GM21529 (cell line): Measurements from ENCODE around the gene MEG3.

ENCODE experiments used
- ATAC-seq: cut with Tn5 transposase; IDR thresholded peaks from one replicate; pipeline ENCODE4 v1.9.1; 2021; ENCODE audit not compliant: unreplicated experiment

MEG3 gene

DNA sequence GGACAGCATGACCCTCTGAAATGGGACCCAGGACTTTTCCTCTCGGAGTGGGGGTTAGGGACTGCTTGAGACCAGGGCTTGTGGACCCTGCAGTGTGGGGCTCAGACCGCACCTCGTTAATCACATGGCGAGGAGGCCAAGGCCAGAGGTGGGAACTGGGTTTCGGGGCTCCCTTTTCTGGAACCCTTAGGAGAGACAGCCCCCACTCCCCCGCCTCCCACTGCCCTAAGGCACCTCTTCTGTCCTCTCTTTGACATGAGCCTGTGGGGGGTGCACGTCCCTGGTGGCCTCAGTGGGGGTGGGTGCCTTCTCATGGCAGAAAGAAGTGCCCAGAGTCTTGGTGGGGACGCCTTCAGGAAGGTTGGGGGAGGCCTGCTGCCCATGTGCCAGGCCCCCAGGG is 53.3 kb downstream of the MEG3 start:
- ATAC-seq = no peak

DNA sequence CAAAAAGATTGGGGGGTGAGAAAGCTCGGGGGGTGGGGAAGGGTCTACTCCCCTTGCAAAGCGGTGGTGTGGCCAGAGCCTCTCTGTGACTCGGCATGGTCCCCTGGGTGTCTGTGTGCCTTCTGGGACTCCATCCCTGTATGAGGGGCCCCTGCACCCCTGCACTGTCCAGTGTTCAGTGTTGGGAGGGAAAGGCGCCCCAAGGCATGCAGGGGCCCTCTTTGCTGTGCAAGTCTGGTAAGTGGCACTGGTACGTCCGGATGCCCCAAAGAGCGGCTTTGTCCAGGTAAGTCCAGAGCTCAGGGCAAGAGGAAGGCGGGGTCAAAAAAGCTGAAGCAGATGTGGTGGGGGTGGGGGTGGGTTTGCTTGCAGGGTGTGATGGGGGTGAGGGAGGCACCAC is 53.9 kb downstream of the MEG3 start:
- ATAC-seq = no peak

DNA sequence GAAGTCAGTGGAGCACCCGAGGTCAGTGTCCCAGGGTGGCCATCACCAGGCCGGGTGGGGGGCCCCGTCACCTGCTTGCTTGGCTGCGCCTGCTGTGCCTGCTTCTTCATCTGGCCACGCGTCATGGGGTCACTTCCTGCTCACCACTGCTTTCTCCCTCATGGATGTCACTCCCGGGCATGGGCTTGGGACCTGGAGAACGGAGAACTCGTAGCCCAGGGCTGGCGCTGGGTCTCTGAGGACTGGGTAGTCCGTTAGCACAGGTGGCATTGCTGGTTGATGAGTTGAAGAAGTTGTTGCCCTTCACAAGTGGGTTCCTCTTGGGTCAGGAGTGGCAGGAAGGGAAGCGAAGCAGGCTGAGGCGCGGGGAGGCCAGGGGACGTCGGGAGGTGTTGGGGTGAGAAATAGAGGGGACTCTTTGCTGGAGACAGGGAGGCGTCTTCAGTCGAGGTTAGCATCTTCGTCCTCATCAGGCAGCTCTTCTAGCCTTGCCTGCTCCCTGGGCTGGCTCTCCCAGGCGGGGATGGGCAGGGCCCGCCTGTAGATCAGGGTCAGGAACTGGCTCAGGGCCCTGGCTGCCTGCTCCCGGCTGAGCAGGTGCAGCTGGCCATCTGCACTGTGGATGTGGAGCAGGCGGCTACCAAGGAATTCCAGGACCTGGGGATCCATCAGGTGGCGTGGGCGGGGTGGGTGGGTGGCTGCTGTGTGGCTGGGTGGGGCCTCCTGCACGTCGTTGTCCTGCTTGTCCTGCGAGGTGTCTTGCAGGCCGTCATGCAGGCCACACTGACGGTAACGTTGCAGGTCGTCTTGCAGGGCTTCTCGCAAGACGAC is 54.6 kb downstream of the MEG3 start:
- ATAC-seq = no peak

DNA sequence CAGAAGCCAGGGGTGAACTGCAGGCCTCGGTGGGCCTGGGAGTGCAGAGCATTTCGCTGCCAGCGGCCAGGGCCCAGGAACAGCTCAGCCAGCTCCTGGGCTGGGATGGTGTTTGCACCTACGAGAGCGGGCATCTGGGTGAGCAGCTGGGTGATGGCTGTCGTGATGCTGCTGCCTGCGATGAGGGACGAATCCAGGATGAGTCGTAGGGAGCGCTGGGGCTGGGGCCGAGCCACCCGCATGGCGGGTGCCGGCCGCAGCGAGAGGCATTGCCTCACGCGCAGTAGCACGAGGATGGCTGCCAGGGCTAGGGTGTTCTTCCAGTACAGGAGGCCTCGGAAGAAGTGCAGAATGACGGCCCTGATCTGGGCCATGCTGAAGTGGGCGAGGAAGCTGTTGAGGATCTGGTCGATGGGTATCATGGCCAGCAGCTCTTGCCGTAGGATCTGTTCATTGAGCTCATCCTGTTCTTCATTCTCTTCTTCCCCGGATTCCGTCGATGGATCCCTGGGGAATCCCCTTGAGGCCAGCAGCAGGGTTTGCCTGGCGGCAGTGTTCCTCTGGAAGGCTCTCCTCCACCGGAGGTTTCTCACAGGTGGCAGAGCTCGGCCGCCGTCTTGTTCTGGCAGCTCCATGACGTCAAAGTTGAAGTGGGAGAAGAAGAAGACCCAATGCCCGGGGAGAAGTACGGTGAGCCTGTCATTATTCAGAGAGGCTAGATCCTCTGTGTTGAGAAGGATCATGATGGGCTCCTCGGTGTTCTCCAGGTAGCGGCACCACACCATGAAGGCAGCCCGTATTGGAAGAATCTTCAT is 55.5 kb downstream of the MEG3 start:
- ATAC-seq = no peak

DNA sequence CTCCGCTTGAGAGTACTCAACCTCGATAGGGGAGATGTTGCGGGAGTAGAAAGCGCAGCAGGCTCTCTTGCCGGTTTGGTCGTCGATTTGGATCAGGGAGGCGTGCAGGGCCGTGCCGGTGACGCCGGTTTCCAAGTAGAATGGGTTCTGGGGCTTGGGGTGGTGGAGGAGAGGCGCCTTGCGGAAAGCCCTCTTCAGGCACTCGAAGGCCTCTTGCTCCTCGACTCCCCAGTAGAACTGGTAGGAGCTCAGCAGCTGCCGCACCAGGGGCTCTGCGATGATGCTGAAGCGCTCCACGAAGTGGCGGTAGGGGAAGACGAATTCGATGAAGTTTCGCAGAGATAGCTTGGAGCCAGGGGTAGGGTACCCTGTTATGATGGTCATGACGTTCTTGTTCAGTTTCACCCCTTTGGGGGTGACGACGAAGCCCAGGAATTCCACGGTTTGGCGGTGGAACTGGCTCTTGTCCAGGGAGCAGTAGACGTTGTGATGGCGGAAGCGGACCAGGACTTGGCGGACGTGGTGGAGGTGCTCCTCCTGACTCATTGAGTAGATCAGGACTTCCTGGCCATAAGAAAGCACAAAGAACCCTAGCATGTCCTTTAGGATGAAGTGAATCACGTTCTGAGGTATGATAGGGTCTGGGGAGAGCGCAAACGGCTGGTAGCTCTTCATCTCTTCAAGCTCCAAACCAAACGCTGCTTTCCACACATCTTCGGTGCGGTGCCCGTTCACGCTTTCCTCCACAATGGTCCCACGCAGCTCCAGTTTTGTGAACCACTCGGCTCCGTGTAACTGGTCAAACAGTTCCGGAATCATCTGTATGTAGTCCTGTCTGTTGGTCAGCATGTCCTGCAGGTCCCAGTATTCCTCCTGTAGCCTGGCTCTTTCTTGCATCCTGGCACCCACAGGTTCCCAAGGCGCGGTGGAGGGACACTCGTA is 56.4 kb downstream of the MEG3 start:
- no peak for ATAC-seq

DNA sequence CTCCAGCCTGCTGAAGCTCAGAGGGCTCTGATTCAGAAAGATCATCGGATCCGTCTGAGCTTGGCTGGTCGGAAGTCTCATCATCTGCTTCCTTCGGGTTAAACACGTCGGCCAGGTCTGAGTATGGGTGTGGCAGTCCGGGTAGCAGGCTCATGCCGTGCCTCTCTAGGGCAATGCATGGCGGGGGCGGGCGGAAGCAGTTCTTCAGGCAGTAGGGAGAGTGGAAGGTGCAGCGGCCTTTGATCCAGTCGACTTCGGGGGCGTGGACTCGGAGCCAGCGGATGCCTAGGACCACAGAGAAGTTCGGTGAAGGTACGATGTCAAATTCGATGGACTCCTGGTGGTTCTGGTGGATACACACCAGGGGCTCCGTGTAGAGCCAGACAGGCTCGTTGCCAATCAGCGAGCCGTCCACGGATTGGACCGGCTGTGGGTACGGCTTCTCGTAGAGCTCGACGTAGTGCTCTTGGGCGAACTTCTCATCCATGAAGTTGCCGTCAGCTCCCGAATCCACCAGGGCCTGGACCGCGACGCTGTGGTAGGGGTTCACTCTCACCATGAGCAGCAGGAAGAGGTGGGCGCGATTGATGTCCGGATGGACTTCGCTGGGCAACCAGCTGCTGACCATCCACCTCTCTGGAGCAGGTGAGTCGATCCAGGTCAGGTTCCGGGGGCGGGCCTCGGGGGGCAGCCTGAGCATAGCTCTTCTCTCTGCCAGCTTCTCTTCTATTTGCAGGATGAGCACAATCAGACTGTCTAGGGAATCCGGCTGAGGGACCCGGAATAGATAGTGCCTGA is 57.3 kb downstream of the MEG3 start:
- ATAC-seq = no peak

DNA sequence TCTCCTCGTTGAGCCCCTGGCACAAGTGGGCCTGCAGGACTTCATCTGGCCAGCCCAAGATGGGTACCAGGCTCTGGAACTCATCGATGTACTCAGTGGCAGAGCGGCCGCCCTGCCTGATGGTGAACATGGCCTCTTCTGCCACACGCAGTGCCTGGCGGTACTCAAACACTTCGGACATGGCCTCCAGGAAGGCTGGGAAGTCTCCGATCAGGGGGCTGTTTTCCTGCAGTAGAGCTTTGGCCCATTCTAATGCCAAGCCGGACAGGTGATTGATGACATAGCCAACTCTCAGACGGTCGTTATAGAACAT is 57.8 kb downstream of the MEG3 start:
- ATAC-seq = no peak

DNA sequence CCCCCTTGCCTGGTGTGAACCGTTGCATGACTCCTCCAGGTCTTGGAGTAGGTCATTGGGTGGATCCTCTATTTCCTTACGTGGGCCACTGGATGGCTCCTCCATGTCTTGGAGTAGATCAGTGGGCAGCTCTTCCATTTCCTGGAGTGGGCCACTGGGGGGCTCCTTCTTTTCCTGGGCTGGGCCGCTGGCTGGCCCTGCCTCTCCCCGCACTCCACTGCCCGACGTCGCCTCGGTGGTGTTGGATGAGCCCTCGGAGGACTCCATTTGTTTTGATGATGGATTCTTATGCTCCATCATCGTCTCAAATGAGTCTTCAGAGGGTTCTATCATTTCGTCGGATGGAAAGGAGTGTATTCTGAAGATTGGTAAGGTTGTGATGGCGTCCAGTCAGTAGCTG is 58.5 kb downstream of the MEG3 start:
- ATAC-seq = no peak

DNA sequence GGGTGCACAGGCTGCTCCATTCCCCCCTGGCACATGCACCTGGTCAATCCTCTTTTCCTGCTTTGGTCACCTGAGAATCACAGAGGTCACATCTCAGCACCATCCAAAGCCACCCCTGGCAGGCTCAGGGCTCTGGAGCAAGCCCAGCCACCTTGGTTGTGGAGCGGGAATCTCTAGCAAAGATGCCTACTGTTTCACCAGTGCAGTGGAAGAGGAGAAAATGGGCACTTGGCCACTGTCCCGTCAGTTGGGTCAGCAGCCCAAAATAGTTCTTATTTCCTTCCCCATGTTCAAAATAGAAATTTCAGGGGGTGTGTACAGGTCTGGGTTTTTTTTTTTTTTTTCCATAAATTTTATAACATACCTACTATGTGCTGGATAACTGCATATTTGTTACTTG is 59.3 kb downstream of the MEG3 start:
- no peak for ATAC-seq

DNA sequence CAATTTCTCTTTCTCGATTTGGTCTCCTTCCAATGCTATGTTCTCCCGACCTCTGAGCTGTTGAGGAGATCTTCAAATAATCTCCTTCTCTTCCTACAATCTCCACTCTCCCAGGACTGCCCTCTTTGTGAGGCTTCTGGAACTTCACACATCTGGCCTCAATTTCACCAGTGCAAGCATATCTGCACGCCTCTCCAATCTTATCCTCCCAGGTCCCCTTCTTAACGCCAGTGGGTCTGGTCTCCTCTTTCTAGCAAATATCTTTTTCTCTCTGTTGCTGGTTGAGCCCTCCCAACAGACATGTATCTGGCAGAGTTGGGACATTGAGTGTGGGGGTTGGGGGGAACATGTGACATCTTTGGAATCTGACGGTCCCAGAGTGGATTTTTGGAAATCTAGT is 59.7 kb downstream of the MEG3 start:
- no peak for ATAC-seq

DNA sequence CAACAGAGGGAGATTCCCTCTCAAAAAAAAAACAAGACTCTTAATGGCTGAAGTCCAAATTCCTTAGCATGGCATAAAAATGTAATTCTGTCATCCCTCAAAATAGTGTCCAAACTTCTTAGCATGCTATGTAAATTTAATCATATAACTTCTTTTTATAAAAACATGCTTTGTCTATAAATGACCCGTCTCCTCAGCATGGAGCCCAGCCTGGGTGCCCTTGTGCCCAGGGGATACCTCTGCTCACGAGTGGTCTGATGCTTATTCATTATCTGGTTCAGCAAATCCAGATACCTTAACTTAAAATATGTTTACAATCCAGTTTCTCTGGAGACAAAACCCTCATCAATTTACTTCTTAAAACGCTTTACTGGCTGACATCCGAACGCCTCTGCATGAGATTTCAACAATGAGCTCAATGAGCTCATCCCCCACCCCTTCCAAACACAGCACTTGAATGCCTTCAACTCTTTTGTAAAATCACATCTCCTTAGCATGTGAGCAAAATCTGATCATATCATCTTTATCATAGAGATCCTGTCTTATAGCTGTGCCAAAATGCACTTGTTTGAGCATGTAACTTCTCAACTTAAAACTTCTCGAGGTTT is 61.9 kb downstream of the MEG3 start:
- ATAC-seq = no peak

DNA sequence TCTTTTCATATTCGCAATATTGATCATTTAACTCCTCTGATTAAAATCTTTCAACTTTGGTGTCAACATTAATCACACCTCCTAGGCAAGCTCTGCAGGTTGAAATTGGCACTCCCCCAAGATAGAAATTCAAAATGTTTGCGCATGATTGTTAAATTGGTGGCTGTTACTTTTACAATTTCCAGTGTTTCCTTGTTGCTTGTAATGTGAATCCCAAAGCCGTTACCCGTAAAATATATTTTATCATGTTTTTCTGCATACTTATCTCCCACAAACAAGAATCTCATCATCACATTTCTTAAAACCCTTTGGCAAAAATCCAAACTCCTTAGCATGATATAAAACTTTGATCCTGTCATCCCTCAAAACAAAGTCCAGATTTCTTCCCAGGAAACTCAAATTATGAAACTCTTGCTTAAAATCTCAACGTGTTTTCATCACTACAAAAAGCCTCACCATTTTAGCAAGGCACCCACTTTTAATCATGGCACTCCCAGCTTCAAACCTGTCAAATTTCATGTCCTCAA is 62.9 kb downstream of the MEG3 start:
- ATAC-seq = no peak

DNA sequence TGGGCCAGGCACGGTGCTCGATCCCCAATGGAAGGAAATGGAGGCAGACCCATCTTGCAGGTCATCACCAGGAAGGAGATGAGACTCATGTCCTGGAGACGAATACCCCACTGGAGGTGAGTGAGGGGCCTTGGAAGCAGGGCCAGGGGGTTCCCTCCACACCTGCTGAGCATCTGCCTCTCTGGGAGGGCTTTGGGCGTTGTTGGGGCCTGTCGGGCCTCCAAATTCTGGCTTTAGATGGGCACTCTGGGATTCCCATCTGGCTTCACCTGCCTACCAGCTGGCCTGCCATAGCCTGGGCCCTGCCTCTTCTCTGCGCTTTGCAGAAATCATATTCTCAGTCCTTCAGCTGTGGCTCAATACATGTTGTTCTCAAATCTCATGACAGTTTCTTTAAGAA is 63.7 kb downstream of the MEG3 start:
- ATAC-seq = no peak

DNA sequence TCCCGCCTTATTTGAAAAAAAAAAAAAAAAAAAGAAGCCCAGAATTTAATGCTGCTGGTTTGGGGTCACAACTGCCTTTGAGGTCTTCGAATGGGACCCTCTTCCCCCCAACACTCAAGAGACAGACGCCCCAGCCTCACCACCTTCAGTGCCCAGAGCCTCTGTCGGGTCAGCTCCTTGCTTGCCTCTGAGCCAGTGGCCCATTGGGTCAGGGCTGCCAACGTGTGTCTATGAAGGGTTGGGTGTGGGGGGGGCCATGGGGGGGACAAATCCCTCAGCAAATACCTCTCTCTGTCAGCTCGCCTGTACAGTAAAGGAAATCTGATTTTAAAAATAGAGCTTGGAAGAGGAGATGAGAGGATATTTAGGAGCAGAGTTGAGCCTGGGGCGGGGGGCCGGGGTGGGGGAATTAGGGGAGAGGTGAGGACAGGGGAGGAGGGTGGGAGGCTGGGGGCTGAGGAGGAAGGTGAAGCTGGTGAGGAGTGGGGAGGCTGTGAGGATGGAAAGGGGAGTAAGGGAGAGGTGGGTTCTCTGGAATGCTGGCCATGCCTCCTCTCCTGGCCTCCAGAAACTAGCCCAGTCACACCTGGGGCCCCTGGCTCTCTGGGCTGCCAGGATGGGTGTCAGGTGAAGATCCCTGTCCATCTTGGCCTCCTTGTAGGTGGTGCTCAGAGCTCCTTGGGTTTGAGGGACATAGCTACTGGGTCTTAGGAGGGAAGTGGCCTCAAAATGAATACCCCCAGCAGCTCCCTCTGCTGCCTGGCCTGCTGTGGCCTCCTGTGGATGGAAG is 64.3 kb downstream of the MEG3 start:
- ATAC-seq = no peak

DNA sequence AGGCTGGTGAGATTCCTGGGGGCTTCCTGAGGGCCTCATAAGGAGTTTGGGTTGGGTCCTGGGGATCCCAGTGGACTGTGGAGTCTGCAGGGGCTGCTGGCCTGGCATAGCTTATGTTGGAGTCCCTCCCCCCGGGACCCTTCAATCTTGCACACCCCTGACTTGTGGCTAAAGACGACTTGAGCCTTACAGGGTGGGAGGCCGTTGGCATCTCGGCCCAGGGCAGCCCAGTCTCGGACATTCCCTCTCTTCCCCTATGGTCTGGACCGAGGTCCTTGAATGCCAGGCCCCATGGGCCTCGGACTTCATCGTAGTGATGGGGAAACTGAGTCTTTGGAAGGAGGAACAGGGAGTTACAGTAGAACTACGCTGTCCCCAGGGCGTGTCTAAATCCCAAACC is 65.1 kb downstream of the MEG3 start:
- ATAC-seq = no peak

DNA sequence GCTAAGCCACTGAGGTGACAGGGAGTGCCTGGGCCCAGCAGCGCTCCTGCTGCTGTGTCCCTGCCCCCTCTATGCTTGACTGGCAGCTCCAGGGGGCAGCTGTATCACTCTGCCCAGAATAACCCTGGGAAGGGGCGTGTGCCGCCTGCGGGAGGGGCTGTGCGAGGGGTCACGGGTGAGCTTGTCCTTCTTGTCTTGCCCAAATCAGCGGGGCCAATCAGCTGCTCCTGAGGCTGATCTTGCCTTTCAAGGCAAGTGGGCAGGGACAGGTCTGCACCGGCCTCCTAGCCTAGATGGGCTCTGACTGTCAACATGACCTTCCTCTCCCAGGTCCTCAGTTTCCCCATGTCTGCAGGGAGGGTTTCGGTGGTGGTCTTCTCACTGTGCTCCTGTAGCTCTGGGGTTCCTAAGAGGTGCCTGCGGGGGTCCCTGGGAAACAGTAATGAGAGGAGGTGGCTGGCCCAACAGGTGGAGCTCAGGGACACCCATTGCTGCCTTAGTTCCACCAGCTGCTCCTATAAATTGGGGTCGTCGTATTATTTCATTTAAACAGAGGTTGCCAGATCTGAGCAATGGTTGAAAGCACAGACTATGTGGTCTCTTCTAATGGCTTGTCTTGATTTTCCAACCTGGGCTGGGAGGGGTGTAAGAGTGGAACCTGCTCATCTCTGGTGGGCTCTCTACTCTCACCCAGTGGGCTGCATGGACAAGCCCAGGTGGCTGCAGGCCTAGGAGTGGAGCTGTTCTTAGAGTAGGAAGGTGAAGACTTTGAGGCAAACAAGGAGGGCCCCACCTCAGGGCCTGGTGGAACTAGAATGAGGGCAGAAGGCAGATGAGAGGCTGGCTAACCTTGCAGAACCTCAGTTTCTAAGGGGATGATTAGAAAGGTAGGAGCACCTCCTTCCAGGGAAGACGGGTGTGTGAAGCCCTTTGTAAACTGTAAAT is 65.9 kb downstream of the MEG3 start:
- no peak for ATAC-seq

DNA sequence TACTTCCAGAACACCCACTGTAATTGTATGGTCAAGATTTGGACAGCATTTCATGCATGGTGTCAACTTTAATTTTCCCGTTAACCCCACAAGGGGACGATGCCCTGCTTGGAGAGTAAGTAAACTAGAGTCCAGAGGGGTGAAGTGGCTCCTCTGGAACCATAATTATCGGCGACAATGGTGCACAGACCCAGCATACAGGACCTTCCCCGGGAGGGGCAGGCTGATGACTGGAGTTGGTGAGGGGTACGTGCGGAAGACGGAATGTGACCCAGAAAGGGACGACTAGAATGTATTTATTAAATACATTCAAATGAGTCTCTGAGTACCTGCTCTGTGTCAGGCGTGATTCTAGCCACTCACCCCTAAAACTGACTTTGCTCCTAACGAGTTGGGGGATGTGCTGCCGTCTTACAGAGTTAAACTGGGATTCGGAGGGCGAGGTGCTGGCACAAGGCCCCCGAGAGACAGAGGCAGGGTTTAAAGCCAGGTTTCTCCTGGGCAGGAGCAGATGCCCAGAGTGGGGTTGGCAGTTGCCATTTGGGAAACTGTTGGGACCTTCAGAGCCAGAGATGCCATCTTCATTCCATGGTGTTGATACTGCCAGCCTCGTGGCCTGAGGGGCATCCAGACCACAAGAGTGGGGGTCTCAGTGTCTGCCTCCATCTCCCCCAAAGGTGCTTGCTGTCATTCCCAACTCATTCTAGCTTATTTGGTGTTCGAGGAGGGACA is 66.7 kb downstream of the MEG3 start:
- no peak for ATAC-seq

DNA sequence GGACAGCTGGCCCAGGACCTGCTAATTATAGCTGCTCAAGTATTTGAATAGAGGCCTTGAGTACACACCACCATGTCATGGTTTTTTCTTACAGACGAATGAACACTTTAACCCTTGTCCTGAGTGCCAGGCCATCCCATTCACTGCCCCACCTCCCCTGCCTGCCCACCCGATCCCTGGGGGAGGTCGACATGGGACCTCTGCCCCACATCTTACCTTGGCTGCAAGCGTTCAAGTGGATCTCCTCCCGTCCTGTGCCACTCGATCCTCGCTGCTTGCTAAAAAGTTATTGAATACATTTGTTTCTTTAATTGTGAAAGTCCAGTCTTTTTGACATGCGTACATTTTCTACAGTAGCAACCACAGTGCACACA is 67.3 kb downstream of the MEG3 start:
- ATAC-seq = no peak
